Measurements from ENCODE around the gene NINJ2.

NINJ2 gene

GRCh38 chr12:554001-554285 is 109.3 kb downstream of the NINJ2 start:
- no peak overlapping the region for H3K23ac ChIP-seq (ENCODE audit: low read length)
- no peaks in the 10 kb centered on the region for H3K79me2 ChIP-seq (ENCODE audit: control insufficient read depth, insufficient read depth, low read length)
- H3K79me1 ChIP-seq (ENCODE audit: low read length): no peaks in the 10 kb centered on the region
- H4K8ac ChIP-seq (ENCODE audit: low read depth, low read length): no peak overlapping the region
- no peak overlapping the region for H3K9ac ChIP-seq (ENCODE audit: low read length)
- no peak overlapping the region for H3K4ac ChIP-seq (ENCODE audit: low read depth, low read length)
- no peak overlapping the region for H4K5ac ChIP-seq (ENCODE audit: low read length)
- no peak overlapping the region for H3K27ac ChIP-seq (ENCODE audit: low read depth, low read length)
- no peak overlapping the region for H2BK15ac ChIP-seq (replicated peaks; ENCODE audit: low read depth)
- no peak overlapping the region for H3K56ac ChIP-seq (ENCODE audit: low read length)
- no peaks in the 10 kb centered on the region for H3K27me3 ChIP-seq (ENCODE audit: insufficient read depth, low read length, poor library complexity)
- no peak overlapping the region for H3K4me3 ChIP-seq (ENCODE audit: low read length)
- DNase-seq: no peak
- H2AK5ac ChIP-seq (ENCODE audit: low read length): no peak overlapping the region
- H2BK5ac ChIP-seq (ENCODE audit: low read length): no peak overlapping the region
- no peak overlapping the region for H3K18ac ChIP-seq (ENCODE audit: low read length)
- no CpG with 5 or more reads among the region's 8 CpGs for WGBS (ENCODE audit: extremely low coverage, insufficient coverage, low lambda C conversion rate)
- H3K4me2 ChIP-seq (ENCODE audit: low read length): no peak overlapping the region
- no peak overlapping the region for H2BK120ac ChIP-seq (ENCODE audit: low read depth, low read length)
- H3K36me3 ChIP-seq (ENCODE audit: control insufficient read depth, insufficient read depth, low read length): no peaks in the 10 kb centered on the region
- H3K4me1 ChIP-seq (ENCODE audit: control insufficient read depth, low read depth, low read length): no peaks in the 10 kb centered on the region

- H3K79me1 ChIP-seq (ENCODE audit: low read length): no peaks in the 10 kb centered on the region
- H2BK5ac ChIP-seq (ENCODE audit: low read length): no peak overlapping the region
- H3K9ac ChIP-seq (ENCODE audit: low read length): no peak overlapping the region
- no peak overlapping the region for H3K18ac ChIP-seq (ENCODE audit: low read length)
- H3K4me2 ChIP-seq (ENCODE audit: low read length): no peak overlapping the region
- no peaks in the 10 kb centered on the region for H3K79me2 ChIP-seq (ENCODE audit: control insufficient read depth, insufficient read depth, low read length)
- H2AK5ac ChIP-seq (ENCODE audit: low read length): no peak overlapping the region
- H3K36me3 ChIP-seq (ENCODE audit: control insufficient read depth, insufficient read depth, low read length): no peaks in the 10 kb centered on the region
- no peak overlapping the region for H3K4ac ChIP-seq (ENCODE audit: low read depth, low read length)
- H3K23ac ChIP-seq (ENCODE audit: low read length): no peak overlapping the region
- H3K4me3 ChIP-seq (ENCODE audit: low read length): no peak overlapping the region
- WGBS (ENCODE audit: extremely low coverage, insufficient coverage, low lambda C conversion rate): no CpG with 5 or more reads among the region's 23 CpGs
- H3K56ac ChIP-seq (ENCODE audit: low read length): no peak overlapping the region
- no peak for DNase-seq
- no peak overlapping the region for H2BK120ac ChIP-seq (ENCODE audit: low read depth, low read length)
- no peak overlapping the region for H3K27ac ChIP-seq (ENCODE audit: low read depth, low read length)
- H2BK15ac ChIP-seq (replicated peaks; ENCODE audit: low read depth): no peak overlapping the region
- H3K27me3 ChIP-seq (ENCODE audit: insufficient read depth, low read length, poor library complexity): no peaks in the 10 kb centered on the region
- H4K8ac ChIP-seq (ENCODE audit: low read depth, low read length): no peak overlapping the region
- no peaks in the 10 kb centered on the region for H3K4me1 ChIP-seq (ENCODE audit: control insufficient read depth, low read depth, low read length)
- no peak overlapping the region for H4K5ac ChIP-seq (ENCODE audit: low read length)
Measured at GRCh38 chr12:553216-554000, 109.8 kb downstream of the NINJ2 start.

- DNase-seq: no peak
- Histone ChIP-seq H3K56ac (ENCODE audit: low read length) (no peak overlapping the region), H3K4me2 (ENCODE audit: low read length) (no peak overlapping the region), H2AK5ac (ENCODE audit: low read length) (no peak overlapping the region), H3K27me3 (ENCODE audit: insufficient read depth, low read length, poor library complexity) (no peaks in the 10 kb centered on the region), H3K79me2 (ENCODE audit: control insufficient read depth, insufficient read depth, low read length) (no peaks in the 10 kb centered on the region), H3K79me1 (ENCODE audit: low read length) (no peaks in the 10 kb centered on the region), H3K27ac (ENCODE audit: low read depth, low read length) (no peak overlapping the region), H2BK5ac (ENCODE audit: low read length) (no peak overlapping the region), H3K4me3 (ENCODE audit: low read length) (no peak overlapping the region), H3K4me1 (ENCODE audit: control insufficient read depth, low read depth, low read length) (no peaks in the 10 kb centered on the region), H2BK15ac (replicated peaks; ENCODE audit: low read depth) (no peak overlapping the region), H4K8ac (ENCODE audit: low read depth, low read length) (no peak overlapping the region), H3K36me3 (ENCODE audit: control insufficient read depth, insufficient read depth, low read length) (no peaks in the 10 kb centered on the region), H3K23ac (ENCODE audit: low read length) (no peak overlapping the region), H3K4ac (ENCODE audit: low read depth, low read length) (no peak overlapping the region), H3K9ac (ENCODE audit: low read length) (no peak overlapping the region), H4K5ac (ENCODE audit: low read length) (no peak overlapping the region), H2BK120ac (ENCODE audit: low read depth, low read length) (no peak overlapping the region), H3K18ac (ENCODE audit: low read length) (no peak overlapping the region)
- no CpG with 5 or more reads among the region's 6 CpGs for WGBS (ENCODE audit: extremely low coverage, insufficient coverage, low lambda C conversion rate)
Measured at GRCh38 chr12:552466-552865, 110.8 kb downstream of the NINJ2 start.

- H2BK120ac ChIP-seq (ENCODE audit: low read depth, low read length): no peak overlapping the region
- H3K18ac ChIP-seq (ENCODE audit: low read length): no peak overlapping the region
- no peak for DNase-seq
- no peak overlapping the region for H3K9ac ChIP-seq (ENCODE audit: low read length)
- no peak overlapping the region for H2BK5ac ChIP-seq (ENCODE audit: low read length)
- no peak overlapping the region for H4K5ac ChIP-seq (ENCODE audit: low read length)
- no peak overlapping the region for H4K8ac ChIP-seq (ENCODE audit: low read depth, low read length)
- no peaks in the 10 kb centered on the region for H3K4me1 ChIP-seq (ENCODE audit: control insufficient read depth, low read depth, low read length)
- H3K79me2 ChIP-seq (ENCODE audit: control insufficient read depth, insufficient read depth, low read length): no peaks in the 10 kb centered on the region
- no peak overlapping the region for H3K4me2 ChIP-seq (ENCODE audit: low read length)
- no CpG with 5 or more reads among the region's 18 CpGs for WGBS (ENCODE audit: extremely low coverage, insufficient coverage, low lambda C conversion rate)
- H2AK5ac ChIP-seq (ENCODE audit: low read length): no peak overlapping the region
- no peak overlapping the region for H3K56ac ChIP-seq (ENCODE audit: low read length)
- no peaks in the 10 kb centered on the region for H3K27me3 ChIP-seq (ENCODE audit: insufficient read depth, low read length, poor library complexity)
- no peak overlapping the region for H3K4me3 ChIP-seq (ENCODE audit: low read length)
- H3K27ac ChIP-seq (ENCODE audit: low read depth, low read length): no peak overlapping the region
- no peak overlapping the region for H3K23ac ChIP-seq (ENCODE audit: low read length)
- H2BK15ac ChIP-seq (replicated peaks; ENCODE audit: low read depth): no peak overlapping the region
- H3K79me1 ChIP-seq (ENCODE audit: low read length): no peaks in the 10 kb centered on the region
- no peaks in the 10 kb centered on the region for H3K36me3 ChIP-seq (ENCODE audit: control insufficient read depth, insufficient read depth, low read length)
- H3K4ac ChIP-seq (ENCODE audit: low read depth, low read length): no peak overlapping the region
Measured at GRCh38 chr12:550473-551260, 112.6 kb downstream of the NINJ2 start.

DNA sequence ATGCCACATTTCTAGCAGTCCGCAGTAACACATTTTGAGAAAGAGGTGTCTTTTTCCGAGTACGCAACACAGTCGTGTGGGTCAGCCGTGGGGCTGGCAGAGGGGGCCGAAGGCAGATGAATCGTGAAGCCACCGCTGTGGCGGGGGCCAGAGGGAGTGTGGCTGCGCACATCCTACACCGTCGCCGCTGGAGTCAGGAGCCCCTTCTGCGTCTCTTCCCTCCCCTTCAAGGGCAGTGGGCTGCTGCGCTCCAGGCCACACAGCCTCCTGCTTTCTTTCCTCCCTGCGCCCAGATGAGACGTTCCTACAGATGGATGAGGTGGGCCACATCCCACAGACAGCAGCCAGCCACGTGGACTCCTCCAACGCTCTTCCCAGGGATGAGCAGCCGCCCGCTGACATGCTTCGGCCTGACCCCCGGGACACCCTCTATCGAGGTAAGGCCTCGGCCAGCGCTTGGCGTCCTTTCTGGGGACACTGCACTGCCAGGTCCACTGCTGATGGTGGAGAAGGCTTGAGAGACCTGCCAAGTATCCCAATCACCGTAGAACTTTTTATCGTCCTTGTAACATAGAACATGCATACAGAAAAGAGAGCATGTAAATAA is 113.7 kb downstream of the NINJ2 start:
- no peaks in the 10 kb centered on the region for H3K79me1 ChIP-seq (ENCODE audit: low read length)
- no peak overlapping the region for H2BK5ac ChIP-seq (ENCODE audit: low read length)
- no peak overlapping the region for H4K5ac ChIP-seq (ENCODE audit: low read length)
- no peak for DNase-seq
- H3K4me2 ChIP-seq (ENCODE audit: low read length): no peak overlapping the region
- no peaks in the 10 kb centered on the region for H3K36me3 ChIP-seq (ENCODE audit: control insufficient read depth, insufficient read depth, low read length)
- H2BK120ac ChIP-seq (ENCODE audit: low read depth, low read length): no peak overlapping the region
- no peak overlapping the region for H3K18ac ChIP-seq (ENCODE audit: low read length)
- H3K4me3 ChIP-seq (ENCODE audit: low read length): no peak overlapping the region
- H3K4me1 ChIP-seq (ENCODE audit: control insufficient read depth, low read depth, low read length): no peaks in the 10 kb centered on the region
- no peak overlapping the region for H3K56ac ChIP-seq (ENCODE audit: low read length)
- no peaks in the 10 kb centered on the region for H3K27me3 ChIP-seq (ENCODE audit: insufficient read depth, low read length, poor library complexity)
- H3K4ac ChIP-seq (ENCODE audit: low read depth, low read length): no peak overlapping the region
- H4K8ac ChIP-seq (ENCODE audit: low read depth, low read length): no peak overlapping the region
- H3K9ac ChIP-seq (ENCODE audit: low read length): no peak overlapping the region
- no CpG with 5 or more reads among the region's 29 CpGs for WGBS (ENCODE audit: extremely low coverage, insufficient coverage, low lambda C conversion rate)
- no peak overlapping the region for H2AK5ac ChIP-seq (ENCODE audit: low read length)
- no peak overlapping the region for H3K27ac ChIP-seq (ENCODE audit: low read depth, low read length)
- H3K23ac ChIP-seq (ENCODE audit: low read length): no peak overlapping the region
- H3K79me2 ChIP-seq (ENCODE audit: control insufficient read depth, insufficient read depth, low read length): no peaks in the 10 kb centered on the region
- no peak overlapping the region for H2BK15ac ChIP-seq (replicated peaks; ENCODE audit: low read depth)
